Mammary epithelial cell (primary cell): ENCODE results near the gene HTT.

Experiments used
- CTCF ChIP-seq, 2 donors: IDR thresholded peaks in 1 of 2; conservative IDR thresholded peaks in 1 of 2; 2 replicates each; pipeline ENCODE4 v1.5.1; 2011 to 2012; ENCODE audit warnings: inconsistent platforms in 2 of 2, low read length in 2 of 2, mild to moderate bottlenecking in 2 of 2, control low read depth in 1 of 2, low read depth in 1 of 2; ENCODE audit not compliant: insufficient read depth in 1 of 2; ENCODE audit errors: extremely low read depth in 1 of 2
- EZH2 ChIP-seq: IDR thresholded peaks from 2 replicates; pipeline ENCODE4 v1.6.1; 2012; ENCODE audit warnings: low read length, inconsistent platforms, borderline replicate concordance

- TF ChIP-seq CTCF (conservative IDR thresholded peaks at IDR 0.05 in 1 of 2, IDR thresholded peaks at IDR 0.05 in 1 of 2; ENCODE audit: extremely low read depth in 1 of 2, insufficient read depth in 1 of 2, low read depth in 1 of 2, low read length in 2 of 2) (no peak), EZH2 (no peak)
Measured at GRCh38 chr4:3190549-3190948, 116.1 kb downstream of the HTT start.
